GM19099 (cell line): Measurements from ENCODE around the gene RNF224.
A peak's percentile ranks its signal among the peaks of the same experiment; 100 is the strongest.

Experiments used
- POLR2A ChIP-seq: IDR thresholded peaks from 3 replicates; pipeline ENCODE4 v1.6.1; 2011; ENCODE audit warnings: low read depth; ENCODE audit not compliant: insufficient read length; ENCODE audit errors: extremely low read depth

RNF224 gene

GRCh38 chr9:137235424-137236237 is 8.3 kb downstream of the RNF224 start:
- TF ChIP-seq POLR2A: no peak

DNA sequence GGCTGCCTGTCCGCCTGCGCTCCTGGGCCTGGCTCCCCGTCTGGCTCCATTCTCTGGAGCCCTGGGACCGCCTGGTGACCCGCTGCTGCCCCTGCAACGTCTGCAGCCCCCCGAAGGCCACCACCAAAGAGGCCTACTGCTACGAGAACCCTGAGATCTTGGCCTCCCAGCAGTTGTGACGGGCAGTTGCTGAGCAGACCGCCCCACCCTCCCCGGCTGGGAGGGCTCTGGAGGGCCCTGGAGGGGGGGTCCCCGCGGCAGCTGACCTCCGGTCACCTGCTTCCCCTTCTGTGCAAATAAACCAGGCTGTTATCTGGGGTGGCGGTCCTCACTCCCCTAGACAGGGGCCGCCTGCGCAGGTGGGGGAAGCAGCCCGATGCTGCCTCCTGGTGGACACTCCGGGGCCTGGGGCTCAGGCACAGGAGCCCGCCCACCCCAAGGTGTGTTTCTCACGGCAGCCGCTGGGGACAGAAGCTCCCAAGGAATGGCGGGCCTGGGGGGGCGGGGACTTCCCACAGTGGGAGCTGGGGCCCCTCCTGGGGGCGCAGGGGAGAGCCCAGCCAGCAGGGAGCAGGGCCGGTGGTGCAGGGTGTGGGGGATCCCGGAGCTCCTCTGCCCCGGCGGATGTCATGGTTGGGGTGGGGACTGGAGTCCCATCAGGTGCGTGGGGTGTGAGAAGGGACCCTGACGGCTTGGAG is 9.1 kb downstream of the RNF224 start:
- TF ChIP-seq POLR2A: no peak

DNA sequence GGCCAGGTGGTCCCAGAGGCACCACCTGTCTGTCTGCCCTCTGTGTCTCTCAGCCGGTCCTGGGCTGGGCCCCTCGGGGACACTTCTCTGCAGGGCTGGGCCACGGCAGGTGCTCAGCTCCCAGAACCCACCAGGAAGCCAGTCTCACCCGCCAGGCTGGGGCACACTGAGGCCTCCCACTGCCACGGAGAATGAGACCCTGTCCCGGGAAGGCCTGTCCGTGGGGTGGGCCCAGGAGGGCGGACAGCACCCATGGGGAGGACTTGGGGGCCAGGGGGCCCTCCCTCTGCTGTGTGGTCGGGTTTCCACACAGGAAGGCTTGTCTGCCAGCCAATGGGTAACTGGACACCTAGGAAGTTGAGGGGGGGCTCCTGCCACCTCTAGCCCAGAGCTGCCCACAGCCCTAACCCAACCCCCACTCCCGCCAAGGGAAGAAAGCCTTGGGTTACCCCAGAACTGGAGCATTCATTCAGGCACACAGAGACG is 9.7 kb downstream of the RNF224 start:
- TF ChIP-seq POLR2A: no peak

GRCh38 chr9:137237759-137238726 is 10.7 kb downstream of the RNF224 start:
- TF ChIP-seq POLR2A: no peak

DNA sequence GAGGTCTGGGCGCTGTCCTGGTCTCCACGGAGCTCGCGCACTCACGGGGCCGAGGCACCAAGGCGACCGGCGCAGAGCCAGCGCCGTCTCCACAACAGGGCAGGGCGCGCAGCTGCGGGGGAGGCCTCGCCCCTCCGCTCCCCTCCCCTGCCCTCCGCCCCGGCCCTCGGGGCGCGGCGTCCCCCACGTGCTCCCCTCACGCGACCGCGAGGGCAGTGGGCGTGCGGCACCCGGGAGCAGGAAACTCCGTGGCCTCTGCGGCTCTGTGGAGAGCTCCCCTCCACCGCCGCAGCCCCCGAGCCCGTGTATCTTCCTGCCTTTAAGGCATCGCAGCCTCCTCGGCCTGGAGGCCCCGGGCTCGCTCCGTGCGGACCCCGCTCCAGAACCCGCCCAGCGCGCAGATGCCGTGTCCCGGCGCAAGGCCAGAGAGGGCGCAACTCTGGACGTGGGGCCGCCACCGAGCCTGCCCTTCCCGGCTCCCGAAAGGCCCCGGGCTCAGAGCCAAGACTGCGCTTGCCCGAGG is 13.1 kb downstream of the RNF224 start:
- TF ChIP-seq POLR2A: peak; percentile 59

DNA sequence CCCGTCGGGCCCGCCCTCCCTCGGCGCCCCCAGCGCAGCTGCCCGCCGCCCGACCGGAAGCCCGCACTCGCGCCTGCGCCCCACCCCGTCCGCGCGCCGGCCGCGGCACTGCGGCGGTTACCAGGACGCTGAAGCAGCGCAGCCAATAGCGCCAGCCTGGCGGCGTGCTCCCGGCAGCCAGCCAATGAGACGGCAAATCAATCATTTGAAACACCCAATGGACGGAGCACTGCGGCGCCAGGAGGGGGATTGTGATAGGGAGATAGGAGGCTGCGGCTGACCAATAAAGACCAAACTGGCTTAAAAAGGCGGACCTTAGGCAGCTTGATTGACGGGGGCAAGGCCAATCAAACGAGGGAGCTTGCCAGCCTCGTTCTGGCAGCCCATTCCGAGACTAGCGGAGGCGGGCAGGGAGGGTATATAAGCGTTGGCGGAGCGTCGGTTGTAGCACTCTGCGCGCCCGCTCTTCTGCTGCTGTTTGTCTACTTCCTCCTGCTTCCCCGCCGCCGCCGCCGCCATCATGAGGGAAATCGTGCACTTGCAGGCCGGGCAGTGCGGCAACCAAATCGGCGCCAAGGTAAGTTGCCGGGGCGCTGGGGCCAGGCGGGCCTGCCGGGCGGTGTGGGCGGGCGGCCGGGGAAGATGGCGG is 13.7 kb downstream of the RNF224 start, which contains the start of gene TUBB4B:
TSS of gene TUBB4B (plus strand) at position 447 of the 649 bp plus-strand sequence. CDS start at position 521, 74 bp downstream.
- TF ChIP-seq POLR2A: peak; percentile 100

DNA sequence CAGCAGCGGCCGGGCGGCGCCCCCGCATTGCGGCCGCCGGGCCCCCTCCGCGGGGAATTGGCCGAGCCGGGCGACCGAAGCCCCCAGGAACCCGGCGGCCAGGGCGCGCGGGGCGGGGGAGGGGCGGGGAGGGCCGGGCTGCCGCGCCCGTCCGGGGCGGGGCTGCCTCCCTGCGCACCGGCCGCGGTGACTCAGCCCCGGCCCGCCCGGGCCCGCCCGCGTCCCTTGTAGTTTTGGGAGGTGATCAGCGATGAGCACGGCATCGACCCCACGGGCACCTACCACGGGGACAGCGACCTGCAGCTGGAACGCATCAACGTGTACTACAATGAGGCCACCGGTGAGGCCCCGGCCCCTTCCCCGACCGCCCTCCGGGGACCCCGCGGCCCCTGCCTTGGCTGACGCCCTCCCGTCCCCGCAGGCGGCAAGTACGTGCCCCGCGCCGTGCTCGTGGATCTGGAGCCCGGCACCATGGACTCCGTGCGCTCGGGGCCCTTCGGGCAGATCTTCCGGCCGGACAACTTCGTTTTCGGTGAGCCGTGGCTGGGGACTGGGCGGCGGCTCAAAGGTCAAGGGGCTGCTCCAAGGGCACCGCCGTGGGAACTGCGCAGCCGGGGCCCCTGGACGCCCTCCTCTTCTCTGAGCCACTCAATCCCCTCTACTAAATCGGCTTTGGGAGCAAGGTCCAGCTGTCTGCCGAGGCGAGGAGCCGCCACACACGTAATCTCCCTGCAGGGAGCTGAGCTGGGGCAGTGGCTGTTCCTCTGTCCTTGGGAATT is 14.4 kb downstream of the RNF224 start:
- no peak for TF ChIP-seq POLR2A

- TF ChIP-seq POLR2A: no peak
These were observed 15.2 kb downstream of the RNF224 start for GRCh38 chr9:137242269-137243203.

GRCh38 chr9:137243626-137244485 is 16.6 kb downstream of the RNF224 start:
- TF ChIP-seq POLR2A: peak; percentile 52

DNA sequence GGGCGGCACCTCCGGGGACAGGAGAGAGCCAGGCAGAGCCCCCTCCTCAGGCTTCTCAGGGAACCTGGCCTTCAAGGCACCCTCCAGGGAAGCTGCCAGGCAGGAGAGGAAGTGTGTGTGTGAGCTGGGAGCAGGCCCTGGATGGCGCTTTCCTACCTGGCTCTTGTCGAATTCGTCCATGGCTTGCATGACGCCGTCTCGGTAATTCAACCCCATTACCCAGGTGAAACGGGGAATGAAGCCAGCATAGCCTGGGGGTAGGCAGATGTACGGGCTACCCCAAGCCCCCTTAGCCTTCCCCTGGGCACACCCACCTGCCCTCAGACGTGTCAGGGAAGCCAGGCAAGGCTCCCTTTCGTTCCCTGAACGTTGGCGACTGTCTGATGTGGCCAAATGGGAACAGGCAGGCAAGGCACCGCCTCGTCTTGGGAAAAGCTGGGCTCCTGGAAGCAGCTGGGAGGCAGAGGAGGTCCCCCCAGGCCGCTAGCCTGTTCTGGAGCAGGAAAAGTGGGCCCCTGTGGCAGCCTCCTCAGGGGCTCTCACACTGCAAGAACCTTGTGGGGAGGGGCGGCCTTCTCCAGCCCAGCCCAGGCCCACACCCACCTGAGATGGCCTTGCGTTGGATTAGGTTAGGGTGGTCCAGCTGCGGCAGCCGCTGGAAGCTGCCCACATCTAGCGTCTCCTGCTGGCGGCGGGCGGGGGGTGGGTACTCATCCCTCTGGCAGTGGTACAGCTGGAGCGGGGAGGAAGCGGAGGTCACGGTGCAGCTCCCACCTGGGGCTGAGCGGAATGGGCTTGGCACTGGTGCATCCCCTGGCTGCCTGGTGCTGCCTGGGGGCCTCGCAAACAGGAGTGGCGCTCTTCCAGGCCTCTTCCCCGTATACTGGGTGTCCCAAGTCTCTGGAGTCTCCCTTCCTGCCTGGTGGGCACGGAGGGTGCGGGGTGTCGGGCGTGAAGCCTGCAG is 17.5 kb downstream of the RNF224 start:
- TF ChIP-seq POLR2A: no peak
